Natural killer cell (primary cell): ENCODE measurements around the gene MRPL19. TPM values are rescaled to one million over a fixed set of nuclear protein-coding genes. Genes with fewer than 3 reads are reported as not detected.

Experiments used
- ATAC-seq, 3 donors: fragments of 150-1000 bp in 2 of 3; fragments of 200-7000 bp in 1 of 3; cut with Tn5 transposase; 1 replicate in 1 of 3; 2 replicates in 2 of 3; pipeline ENCODE4 v1.10.0; 2021; ENCODE audit warnings: mild to moderate bottlenecking in 2 of 3, moderate library complexity in 2 of 3
- DNase-seq, 2 donors: peaks; one replicate each; pipeline versions ENCODE4 v3.0.0 to v3.0.0-alpha.2; 2013 to 2021; ENCODE audit warnings: mixed read lengths in 1 of 2
- H3K27ac ChIP-seq: one replicate; pipeline ENCODE4 v1.5.1; 2013; ENCODE audit warnings: mild to moderate bottlenecking, low read length
- H3K27me3 ChIP-seq: one replicate; pipeline ENCODE4 v1.6.1; 2013; ENCODE audit warnings: low read length; ENCODE audit not compliant: control insufficient read depth, insufficient read depth
- H3K36me3 ChIP-seq: one replicate; pipeline ENCODE4 v1.6.1; 2013; ENCODE audit warnings: low read length; ENCODE audit not compliant: control insufficient read depth, insufficient read depth
- H3K4me1 ChIP-seq: one replicate; pipeline ENCODE4 v1.6.1; 2013; ENCODE audit warnings: low read length; ENCODE audit not compliant: control insufficient read depth, insufficient read depth
- H3K4me3 ChIP-seq: one replicate; pipeline ENCODE4 v1.5.1; 2013; ENCODE audit warnings: low read length
- H3K9me3 ChIP-seq: one replicate; pipeline ENCODE4 v1.6.1; 2013; ENCODE audit warnings: low read length; ENCODE audit not compliant: control insufficient read depth, insufficient read depth
- H3K27ac Mint-ChIP-seq, 2 donors: one replicate each; pipeline ENCODE4 v1.8.0; 2022; ENCODE audit warnings: mild to moderate bottlenecking in 2 of 2, mixed read lengths in 2 of 2, moderate library complexity in 1 of 2
- H3K27me3 Mint-ChIP-seq, 2 donors: one replicate each; pipeline ENCODE4 v1.8.0; 2022; ENCODE audit warnings: low read depth in 2 of 2, mixed read lengths in 2 of 2
- H3K36me3 Mint-ChIP-seq: one replicate; pipeline ENCODE4 v1.8.0; 2022; ENCODE audit warnings: mixed read lengths
- H3K4me1 Mint-ChIP-seq, 2 donors: one replicate each; pipeline ENCODE4 v1.8.0; 2022; ENCODE audit warnings: mixed read lengths in 2 of 2
- H3K4me3 Mint-ChIP-seq: one replicate; pipeline ENCODE4 v1.8.0; 2022; ENCODE audit warnings: mild to moderate bottlenecking, moderate library complexity, mixed read lengths
- H3K9me3 Mint-ChIP-seq, 2 donors: one replicate each; pipeline ENCODE4 v1.8.0; 2022; ENCODE audit warnings: mixed read lengths in 2 of 2
- CTCF ChIP-seq: fragments of 200-600 bp; IDR thresholded peaks from one replicate; pipeline ENCODE4 v1.8.0; 2022; ENCODE audit warnings: antibody characterized with exemption
- WGBS: methylation state at CpG from one replicate; pipeline ENCODE4 v1.1.7; 2013; ENCODE audit warnings: missing lambda C conversion rate; ENCODE audit not compliant: insufficient coverage; 5-methylcytosine and 5-hydroxymethylcytosine counted together
- intact Hi-C: fragments of 100-400 bp; cut with micrococcal nuclease; formaldehyde crosslinking; loops from one replicate; pipeline ENCODE4 v1.14.2; 2022
- total RNA-seq, 4 donors: library from RNA; stranded (reverse); fragments of 120-200 nt in 1 of 4; gene quantifications; one replicate each; pipeline versions ENCODE4 v1.2.3 to v1.2.4, GENCODE V29; 2013 to 2022

The MRPL19 gene
- total RNA-seq, 3 donors from 2014 or later (not counting 1 experiment from before 2014, with no cell fraction given), result 11.9 to 22.9 (median 17.8) TPM

GRCh38 chr2:75610671-75611070, 35.9 kb upstream of the MRPL19 start:
- Histone ChIP-seq H3K4me1 (peaks cover 4% of the 10 kb centered on the region), H3K27me3 (peaks cover 13% of the 10 kb centered on the region), H3K27ac (no peak overlapping the region), H3K4me3 (no peak overlapping the region), H3K9me3 (no peaks in the 10 kb centered on the region), H3K36me3 (no peaks in the 10 kb centered on the region)
- intact Hi-C loops, result no loop called here
- no peaks in the 10 kb centered on the region for H3K36me3 Mint-ChIP-seq
- H3K4me3 Mint-ChIP-seq, result no peak overlapping the region
- no peak for TF ChIP-seq CTCF
- no peak for DNase-seq
- no peak overlapping the region for H3K27ac Mint-ChIP-seq
- no peak for ATAC-seq
- H3K27me3 Mint-ChIP-seq, result peaks cover 39 to 54% of the 10 kb centered on the region in 2 donors
- WGBS, result 74% methylated on average over 4 of the region's 4 CpGs
- H3K4me1 Mint-ChIP-seq, result peaks cover 0 to 5% of the 10 kb centered on the region in 2 donors
- no peaks in the 10 kb centered on the region for H3K9me3 Mint-ChIP-seq

- Mint-ChIP-seq H3K9me3 (no peaks in the 10 kb centered on the region), H3K27me3 (peaks cover 35 to 44% of the 10 kb centered on the region in 2 donors), H3K4me1 (peaks cover 0 to 5% of the 10 kb centered on the region in 2 donors), H3K4me3 (no peak overlapping the region), H3K36me3 (no peaks in the 10 kb centered on the region), H3K27ac (no peak overlapping the region)
- intact Hi-C loops, result no loop called here
- Histone ChIP-seq H3K27ac (no peak overlapping the region), H3K9me3 (no peaks in the 10 kb centered on the region), H3K36me3 (no peaks in the 10 kb centered on the region), H3K4me1 (peaks cover 4% of the 10 kb centered on the region), H3K4me3 (no peak overlapping the region), H3K27me3 (peaks cover 13% of the 10 kb centered on the region)
- WGBS, result 83% methylated on average over 7 of the region's 7 CpGs
- TF ChIP-seq CTCF, result no peak
- no peak for ATAC-seq
- DNase-seq, result no peak
Measured at GRCh38 chr2:75612108-75612861, 34.3 kb upstream of the MRPL19 start.

- Histone ChIP-seq H3K9me3 (no peaks in the 10 kb centered on the region), H3K4me1 (peaks cover 4% of the 10 kb centered on the region), H3K4me3 (no peak overlapping the region), H3K36me3 (no peaks in the 10 kb centered on the region), H3K27me3 (peaks cover 11% of the 10 kb centered on the region), H3K27ac (no peak overlapping the region)
- Mint-ChIP-seq H3K27ac (no peak overlapping the region), H3K36me3 (no peaks in the 10 kb centered on the region), H3K27me3 (peaks cover 35 to 44% of the 10 kb centered on the region in 2 donors), H3K4me1 (peaks cover 0 to 5% of the 10 kb centered on the region in 2 donors), H3K4me3 (no peak overlapping the region), H3K9me3 (no peaks in the 10 kb centered on the region)
- TF ChIP-seq CTCF, result no peak
- intact Hi-C loops, result no loop called here
- DNase-seq, result no peak
- 100% methylated on average over 4 of the region's 5 CpGs for WGBS
- ATAC-seq, result no peak
Measured at GRCh38 chr2:75612862-75613243, 33.7 kb upstream of the MRPL19 start.
